Mesothelial cell of epicardium (in vitro differentiated cells): ENCODE data around the gene HDAC3. TPM values are rescaled to one million over a fixed set of nuclear protein-coding genes. Genes with fewer than 3 reads are reported as not detected.

Source experiments
- DNase-seq, 2 experiments: peaks; one replicate each; pipeline ENCODE4 v3.0.0; 2021; ENCODE audit warnings: low spot score in 2 of 2; ENCODE audit not compliant: unreplicated experiment in 2 of 2
- H3K27ac Mint-ChIP-seq: 2 replicates; pipeline ENCODE4 v1.8.0; 2021; ENCODE audit warnings: mixed read lengths
- H3K27me3 Mint-ChIP-seq: 2 replicates; pipeline ENCODE4 v1.8.0; 2021; ENCODE audit warnings: low read depth, mixed read lengths
- H3K36me3 Mint-ChIP-seq: 2 replicates; pipeline ENCODE4 v1.8.0; 2021; ENCODE audit warnings: mixed read lengths
- H3K4me1 Mint-ChIP-seq: 2 replicates; pipeline ENCODE4 v1.8.0; 2021; ENCODE audit warnings: mixed read lengths
- H3K4me3 Mint-ChIP-seq: 2 replicates; pipeline ENCODE4 v1.8.0; 2021; ENCODE audit warnings: mild to moderate bottlenecking, moderate library complexity, mixed read lengths
- H3K9me3 Mint-ChIP-seq: 2 replicates; pipeline ENCODE4 v1.8.0; 2021; ENCODE audit warnings: mixed read lengths
- CTCF ChIP-seq: fragments of 200-600 bp; sonication (generic); IDR thresholded peaks from one replicate; pipeline ENCODE4 v1.5.0; 2021; ENCODE audit warnings: antibody characterized with exemption; ENCODE audit not compliant: unreplicated experiment
- total RNA-seq: library from RNA; stranded (reverse); gene quantifications from 3 replicates; pipeline ENCODE4 v1.2.1, GENCODE V29; 2021

The HDAC3 gene
- total RNA-seq, 1 donor from 2014 or later = 108 TPM

- no peak overlapping the region for H3K27ac Mint-ChIP-seq
- no peaks in the 10 kb centered on the region for H3K27me3 Mint-ChIP-seq
- peaks cover 9% of the 10 kb centered on the region for H3K36me3 Mint-ChIP-seq
These were observed 29.6 kb upstream of the HDAC3 start for GRCh38 chr5:141665995-141666940.

GRCh38 chr5:141664733-141665461 is 28.2 kb upstream of the HDAC3 start:
- H3K9me3 Mint-ChIP-seq = no peaks in the 10 kb centered on the region
- no peak overlapping the region for H3K4me3 Mint-ChIP-seq
- peak; percentile 91 for TF ChIP-seq CTCF
- peaks cover 10% of the 10 kb centered on the region for H3K36me3 Mint-ChIP-seq
- H3K27me3 Mint-ChIP-seq = no peaks in the 10 kb centered on the region
- peak; percentile 50 to 86 for DNase-seq
- H3K27ac Mint-ChIP-seq = no peak overlapping the region
- H3K4me1 Mint-ChIP-seq = no peaks in the 10 kb centered on the region

More at GRCh38 chr5:141665995-141666940, 29.6 kb upstream of the HDAC3 start:
- H3K4me1 Mint-ChIP-seq = no peaks in the 10 kb centered on the region
- no peak for TF ChIP-seq CTCF
- no peak for DNase-seq
- H3K4me3 Mint-ChIP-seq = no peak overlapping the region
- no peaks in the 10 kb centered on the region for H3K9me3 Mint-ChIP-seq

GRCh38 chr5:141663506-141663905 is 26.9 kb upstream of the HDAC3 start:
- Mint-ChIP-seq H3K4me1 (no peaks in the 10 kb centered on the region), H3K27me3 (no peaks in the 10 kb centered on the region), H3K4me3 (no peak overlapping the region), H3K27ac (no peak overlapping the region), H3K9me3 (no peaks in the 10 kb centered on the region), H3K36me3 (peaks cover 12% of the 10 kb centered on the region)
- no peak for DNase-seq
- TF ChIP-seq CTCF = no peak

GRCh38 chr5:141662028-141662427 is 25.4 kb upstream of the HDAC3 start:
- Mint-ChIP-seq H3K4me1 (no peaks in the 10 kb centered on the region), H3K4me3 (no peak overlapping the region), H3K27ac (no peak overlapping the region), H3K9me3 (no peaks in the 10 kb centered on the region), H3K36me3 (peaks cover 19% of the 10 kb centered on the region), H3K27me3 (no peaks in the 10 kb centered on the region)
- no peak for TF ChIP-seq CTCF
- no peak for DNase-seq

GRCh38 chr5:141657937-141658545 is 21.4 kb upstream of the HDAC3 start:
- Mint-ChIP-seq H3K27me3 (no peaks in the 10 kb centered on the region), H3K27ac (no peak overlapping the region), H3K4me3 (no peak overlapping the region), H3K36me3 (peaks cover 25% of the 10 kb centered on the region), H3K4me1 (no peaks in the 10 kb centered on the region), H3K9me3 (no peaks in the 10 kb centered on the region)
- TF ChIP-seq CTCF = no peak
- no peak for DNase-seq
